ENCODE results near the gene GFPT2.

- TF ChIP-seq CTCFL (IDR thresholded peaks at IDR 0.05; ENCODE audit: borderline replicate concordance, insufficient read depth, low read depth, low read length, poor library complexity, severe bottlenecking), result no peak
- no peak for TF ChIP-seq OTX1 (CRISPR knock-in tag; IDR thresholded peaks at IDR 0.05)
- no peak for TF ChIP-seq CREB1 (IDR thresholded peaks at IDR 0.05)
- no peak for TF ChIP-seq CREB1 (CRISPR knock-in tag; IDR thresholded peaks at IDR 0.05)
- TF ChIP-seq GMEB1 (CRISPR knock-in tag; IDR thresholded peaks at IDR 0.05), result no peak
- no peak for TF ChIP-seq CCNT2 (IDR thresholded peaks at IDR 0.05; ENCODE audit: borderline replicate concordance, extremely low read depth, insufficient read length, low read depth, low read length)
- TF ChIP-seq EZH2 (IDR thresholded peaks at IDR 0.05; ENCODE audit: borderline replicate concordance, low read depth, low read length), result no peak
- TF ChIP-seq CHD2 (IDR thresholded peaks at IDR 0.05; ENCODE audit: low read depth, low read length), result no peak
- TF ChIP-seq SP2 (IDR thresholded peaks at IDR 0.05; ENCODE audit: extremely low read depth, low read depth, low read length, poor library complexity, severe bottlenecking), result no peak
- no peak for TF ChIP-seq TAF1 (IDR thresholded peaks at IDR 0.05; ENCODE audit: control insufficient read depth, extremely low read depth, insufficient read depth, low read length, severe bottlenecking)
- TF ChIP-seq CTCF (IDR thresholded peaks at IDR 0.05 in 2 of 3, conservative IDR thresholded peaks at IDR 0.05 in 1 of 3; ENCODE audit: insufficient read depth in 2 of 3, low read depth in 1 of 3, low read length in 3 of 3), result no peak
- no peak for TF ChIP-seq ZFP36 (IDR thresholded peaks at IDR 0.05; ENCODE audit: low read depth, low read length, partially characterized antibody)
Measured at GRCh38 chr5:180283026-180283615, 70.0 kb downstream of the GFPT2 start.

All from K562 (cell line).